GM12892 (cell line): ENCODE data around the gene TP73.

ENCODE experiments used
- POLR2A ChIP-seq: IDR thresholded peaks from 2 replicates; pipeline ENCODE4 v1.6.1; 2011; ENCODE audit warnings: low read depth, low read length, control low read depth
- POLR2AphosphoS5 ChIP-seq: IDR thresholded peaks from 2 replicates; pipeline ENCODE4 v1.6.1; 2011; ENCODE audit warnings: low read depth, low read length, control low read depth
- TAF1 ChIP-seq: IDR thresholded peaks from 2 replicates; pipeline ENCODE4 v1.6.1; 2011; ENCODE audit warnings: low read depth, mild to moderate bottlenecking, control low read depth, low read length, borderline replicate concordance

- TF ChIP-seq POLR2AphosphoS5 (no peak), POLR2A (no peak), TAF1 (no peak)
Measured at GRCh38 chr1:3750741-3751140, 98.4 kb downstream of the TP73 start.
